OCI-LY3 (cell line): ENCODE measurements around the gene CDHR2.

Experiments used
- H2AFZ ChIP-seq: fragments of 200-600, 300-600 bp; shearing (Covaris generic); 2 replicates; pipeline ENCODE4 v1.6.0; 2014; ENCODE audit warnings: antibody characterized with exemption, low read depth, low read length
- H3K27ac ChIP-seq: fragments of 200-600, 300-600 bp; sonication (generic); 2 replicates; pipeline ENCODE4 v1.5.1; 2014; ENCODE audit warnings: mild to moderate bottlenecking, low read length, moderate library complexity, mixed read lengths
- H3K27me3 ChIP-seq: fragments of 200-600, 300-600 bp; sonication (generic); 2 replicates; pipeline ENCODE4 v1.6.1; 2014; ENCODE audit warnings: low read depth, low read length, mixed read lengths
- H3K36me3 ChIP-seq: fragments of 200-600, 300-600 bp; sonication (generic); replicated peaks from 2 replicates; pipeline ENCODE3; 2014; ENCODE audit warnings: low read depth, low read length, mixed read lengths
- H3K4me1 ChIP-seq: fragments of 300-600, 200-600 bp; sonication (generic); 2 replicates; pipeline ENCODE4 v1.6.1; 2014; ENCODE audit warnings: low read length, mixed read lengths
- H3K4me2 ChIP-seq: fragments of 200-600, 300-600 bp; sonication (generic); 2 replicates; pipeline ENCODE4 v1.6.1; 2014; ENCODE audit warnings: low read length, mixed read lengths
- H3K4me3 ChIP-seq: fragments of 300-600, 200-600 bp; sonication (generic); 2 replicates; pipeline ENCODE4 v1.5.1; 2014; ENCODE audit warnings: antibody characterized with exemption, mild to moderate bottlenecking, low read length, moderate library complexity
- H3K79me2 ChIP-seq: fragments of 300-600, 200-600 bp; shearing (Covaris generic); 2 replicates; pipeline ENCODE4 v1.6.1; 2014; ENCODE audit warnings: mild to moderate bottlenecking, low read length, mixed read lengths
- H3K9ac ChIP-seq: fragments of 300-600, 200-600 bp; shearing (Covaris generic); 2 replicates; pipeline ENCODE4 v1.6.0; 2014; ENCODE audit warnings: mild to moderate bottlenecking, low read length, moderate library complexity
- H3K9me3 ChIP-seq: fragments of 200-600, 300-600 bp; shearing (Covaris generic); 2 replicates; pipeline ENCODE4 v1.6.1; 2014; ENCODE audit warnings: low read length, mixed read lengths; ENCODE audit not compliant: insufficient read depth
- H4K20me1 ChIP-seq: fragments of 200-600, 300-600 bp; sonication (generic); 2 replicates; pipeline ENCODE4 v1.6.1; 2016; ENCODE audit warnings: low read length, mixed read lengths; ENCODE audit not compliant: insufficient read depth
- EZH2phosphoT487 ChIP-seq: fragments of 200-600 bp; shearing (Covaris generic); IDR thresholded peaks from 2 replicates; pipeline ENCODE4 v1.6.1; 2018; ENCODE audit warnings: antibody characterized with exemption, mixed run types, low read depth
- TF ChIP-seq, protein P1 (sequence below): fragments of 200-600, 300-600 bp; sonication (generic); IDR thresholded peaks from 2 replicates; pipeline ENCODE4 v1.5.1; 2014; ENCODE audit warnings: antibody characterized with exemption, low read length, low read depth

Gene CDHR2

DNA sequence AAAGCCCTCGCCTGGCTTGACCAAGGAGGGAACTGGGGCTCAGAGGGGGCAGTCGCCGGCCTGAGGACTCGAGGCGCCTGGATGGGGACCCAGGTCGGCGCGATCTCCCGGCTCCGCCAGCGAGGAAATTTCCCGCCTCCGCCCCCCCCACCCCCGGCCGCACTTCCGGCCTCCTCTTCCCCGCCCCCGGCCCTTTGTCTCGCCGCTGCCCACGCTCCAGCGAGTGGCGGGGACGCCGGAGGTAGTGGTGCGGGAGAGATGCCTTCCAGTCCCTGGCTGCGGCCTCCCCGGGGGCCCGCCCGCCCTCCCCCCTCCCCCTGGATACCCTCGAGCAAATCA is 61.3 kb downstream of the CDHR2 start:
- H2AFZ ChIP-seq: peak overlapping the region; percentile 82; the same call in 1 of the 2 replicates
- peak overlapping the region; percentile 82 for H3K9ac ChIP-seq
- no peaks in the 10 kb centered on the region for H3K9me3 ChIP-seq

DNA sequence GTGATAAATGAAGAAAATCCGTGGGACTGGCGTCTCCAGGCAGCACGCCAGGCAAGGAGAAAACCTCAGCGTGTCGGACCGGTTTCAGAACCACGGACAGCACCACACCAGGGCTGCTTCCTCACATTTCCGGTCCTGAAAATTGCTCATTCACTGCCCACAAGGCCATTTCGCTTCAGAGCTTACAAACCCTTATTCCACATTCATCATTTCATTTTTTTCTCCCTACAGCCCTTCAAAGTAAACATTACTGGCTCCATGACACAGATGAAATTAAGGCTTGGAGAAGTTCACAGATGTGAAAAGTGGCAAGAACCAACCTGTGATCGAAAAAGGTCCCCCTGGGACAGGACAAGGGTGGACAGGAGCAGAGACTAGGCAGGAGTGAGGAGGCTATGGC is 62.3 kb downstream of the CDHR2 start:
- H3K9me3 ChIP-seq: no peaks in the 10 kb centered on the region
- H3K9ac ChIP-seq: no peak overlapping the region
- peaks cover 10% of the 10 kb centered on the region; the same call in 1 of the 2 replicates for H3K27me3 ChIP-seq
- H2AFZ ChIP-seq: no peak overlapping the region
- H4K20me1 ChIP-seq: 0 out of 2 replicates have a peak, but pooled peaks cover 5% of the 10 kb centered on the region
- H3K27ac ChIP-seq: no peak overlapping the region
- H3K36me3 ChIP-seq: no peaks in the 10 kb centered on the region
- no peak overlapping the region for H3K4me2 ChIP-seq
- H3K4me1 ChIP-seq: peaks cover 5% of the 10 kb centered on the region; the same call in 1 of the 2 replicates
- H3K4me3 ChIP-seq: no peak overlapping the region
- no peak for TF ChIP-seq EZH2phosphoT487
- TF ChIP-seq, protein P1, sequence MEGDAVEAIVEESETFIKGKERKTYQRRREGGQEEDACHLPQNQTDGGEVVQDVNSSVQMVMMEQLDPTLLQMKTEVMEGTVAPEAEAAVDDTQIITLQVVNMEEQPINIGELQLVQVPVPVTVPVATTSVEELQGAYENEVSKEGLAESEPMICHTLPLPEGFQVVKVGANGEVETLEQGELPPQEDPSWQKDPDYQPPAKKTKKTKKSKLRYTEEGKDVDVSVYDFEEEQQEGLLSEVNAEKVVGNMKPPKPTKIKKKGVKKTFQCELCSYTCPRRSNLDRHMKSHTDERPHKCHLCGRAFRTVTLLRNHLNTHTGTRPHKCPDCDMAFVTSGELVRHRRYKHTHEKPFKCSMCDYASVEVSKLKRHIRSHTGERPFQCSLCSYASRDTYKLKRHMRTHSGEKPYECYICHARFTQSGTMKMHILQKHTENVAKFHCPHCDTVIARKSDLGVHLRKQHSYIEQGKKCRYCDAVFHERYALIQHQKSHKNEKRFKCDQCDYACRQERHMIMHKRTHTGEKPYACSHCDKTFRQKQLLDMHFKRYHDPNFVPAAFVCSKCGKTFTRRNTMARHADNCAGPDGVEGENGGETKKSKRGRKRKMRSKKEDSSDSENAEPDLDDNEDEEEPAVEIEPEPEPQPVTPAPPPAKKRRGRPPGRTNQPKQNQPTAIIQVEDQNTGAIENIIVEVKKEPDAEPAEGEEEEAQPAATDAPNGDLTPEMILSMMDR: no peak
- peaks cover 7% of the 10 kb centered on the region; the same call in 1 of the 2 replicates for H3K79me2 ChIP-seq

More for the DNA sequence above, 61.3 kb downstream of the CDHR2 start:
- peaks cover 7% of the 10 kb centered on the region; the same call in 1 of the 2 replicates for H3K79me2 ChIP-seq
- no peak for TF ChIP-seq EZH2phosphoT487
- TF ChIP-seq, protein P1: no peak
- H4K20me1 ChIP-seq: 0 out of 2 replicates have a peak, but pooled peaks cover 5% of the 10 kb centered on the region
- peaks cover 5% of the 10 kb centered on the region; the same call in 1 of the 2 replicates for H3K4me1 ChIP-seq
- peak overlapping the region; percentile 44 for H3K27ac ChIP-seq
- peaks cover 10% of the 10 kb centered on the region; the same call in 1 of the 2 replicates for H3K27me3 ChIP-seq
- peak overlapping the region; percentile 73 for H3K4me2 ChIP-seq
- H3K4me3 ChIP-seq: peak overlapping the region; percentile 83
- no peaks in the 10 kb centered on the region for H3K36me3 ChIP-seq

DNA sequence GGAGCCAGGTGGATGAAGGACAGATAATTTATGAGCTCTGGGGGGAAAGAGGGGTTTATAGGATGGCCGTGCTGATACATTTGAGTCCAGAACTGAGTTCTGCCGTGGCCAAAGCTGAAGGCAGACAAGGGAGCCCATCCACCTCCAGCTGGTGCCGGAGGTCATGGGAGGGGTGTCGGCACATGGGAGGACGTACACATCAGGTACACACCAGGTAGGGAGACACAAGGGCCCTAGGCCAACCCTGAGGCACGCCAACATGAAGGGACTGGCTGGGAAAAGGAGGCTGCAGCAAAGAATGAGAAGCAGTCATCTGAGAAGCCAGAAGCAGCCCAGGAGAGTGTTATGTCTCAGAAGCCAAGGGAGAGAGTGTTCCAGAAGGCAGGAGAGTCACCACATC is 62.9 kb downstream of the CDHR2 start:
- H3K9ac ChIP-seq: no peak overlapping the region
- 0 out of 2 replicates have a peak, but pooled peaks cover 5% of the 10 kb centered on the region for H4K20me1 ChIP-seq
- no peaks in the 10 kb centered on the region for H3K9me3 ChIP-seq
- no peak overlapping the region for H3K4me3 ChIP-seq
- H2AFZ ChIP-seq: no peak overlapping the region
- no peak for TF ChIP-seq EZH2phosphoT487
- TF ChIP-seq, protein P1: no peak
- peaks cover 10% of the 10 kb centered on the region; the same call in 1 of the 2 replicates for H3K27me3 ChIP-seq
- no peak overlapping the region for H3K4me2 ChIP-seq
- peaks cover 5% of the 10 kb centered on the region; the same call in 1 of the 2 replicates for H3K4me1 ChIP-seq
- H3K79me2 ChIP-seq: peaks cover 7% of the 10 kb centered on the region; the same call in 1 of the 2 replicates
- no peak overlapping the region for H3K27ac ChIP-seq
- H3K36me3 ChIP-seq: no peaks in the 10 kb centered on the region

DNA sequence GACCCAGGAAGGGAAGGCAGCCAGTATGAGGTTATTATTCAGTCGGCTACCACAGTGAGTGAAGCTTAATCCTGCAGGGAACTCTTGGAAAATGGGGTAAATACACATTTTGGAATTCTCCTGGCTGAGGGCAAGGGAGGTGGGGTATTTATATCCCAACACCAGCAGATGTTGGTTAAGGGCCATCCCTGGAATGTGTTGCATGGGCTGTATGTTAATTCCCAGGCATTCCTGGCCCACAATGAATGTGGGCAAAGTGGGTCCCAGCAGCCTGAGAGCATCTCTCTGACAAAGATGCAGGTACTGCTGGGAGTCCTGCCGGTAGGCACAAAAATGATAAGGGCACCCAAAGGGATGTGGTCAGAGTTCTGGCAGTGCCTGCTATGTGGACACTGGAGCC is 63.7 kb downstream of the CDHR2 start:
- Histone ChIP-seq H3K36me3 (no peaks in the 10 kb centered on the region), H3K4me2 (no peak overlapping the region), H3K27me3 (peaks cover 10% of the 10 kb centered on the region; the same call in 1 of the 2 replicates), H3K4me1 (peaks cover 5% of the 10 kb centered on the region; the same call in 1 of the 2 replicates), H4K20me1 (0 out of 2 replicates have a peak, but pooled peaks cover 5% of the 10 kb centered on the region), H3K9me3 (no peaks in the 10 kb centered on the region), H3K9ac (no peak overlapping the region), H3K27ac (no peak overlapping the region), H3K79me2 (peaks cover 7% of the 10 kb centered on the region; the same call in 1 of the 2 replicates), H2AFZ (no peak overlapping the region), H3K4me3 (no peak overlapping the region)
- TF ChIP-seq EZH2phosphoT487: no peak
- TF ChIP-seq, protein P1: no peak
